ENCODE data around the gene KIAA1210. TPM values are rescaled to one million over a fixed set of nuclear protein-coding genes. Genes with fewer than 3 reads are reported as not detected.

The KIAA1210 gene
- total RNA-seq, 1 experiment from 2014 or later: not detected

GRCh38 chrX:119101168-119101567 is 26.4 kb downstream of the KIAA1210 start:
- BruUV-seq (replicated peaks): no TSS peak
- peaks cover 7% of the 10 kb centered on the region for H3K27me3 ChIP-seq (replicated peaks; ENCODE audit: insufficient read depth, low read depth, low read length, poor library complexity)
- no peaks in the 10 kb centered on the region for H3K36me3 ChIP-seq (ENCODE audit: insufficient read depth, low read length, poor library complexity, severe bottlenecking)
- no peak for TF ChIP-seq CTCF (conservative IDR thresholded peaks at IDR 0.05; ENCODE audit: low read depth, low read length)
- no peak for TF ChIP-seq EZH2 (IDR thresholded peaks at IDR 0.05; ENCODE audit: borderline replicate concordance, low read depth, low read length, poor library complexity, severe bottlenecking)
- no peak overlapping the region for H3K4me3 ChIP-seq (ENCODE audit: low read depth, low read length, poor library complexity, severe bottlenecking)
- ChIA-PET CTCF (no interaction called here), POLR2A (ENCODE audit: low non-redundant PET) (no interaction called here)
- no peak for DNase-seq (ENCODE audit: low spot score)
- no peak overlapping the region for H3K27ac ChIP-seq (ENCODE audit: low read depth, low read length, poor library complexity, severe bottlenecking)
- no peaks in the 10 kb centered on the region for H3K9me3 ChIP-seq (ENCODE audit: low read depth, low read length, poor library complexity, severe bottlenecking)
- intact Hi-C loops (cut with micrococcal nuclease; ENCODE audit: unreplicated experiment): no loop called here
- H3K4me1 ChIP-seq (ENCODE audit: insufficient read depth, low read length, poor library complexity, severe bottlenecking): no peaks in the 10 kb centered on the region

GRCh38 chrX:119095936-119096335 is 31.7 kb downstream of the KIAA1210 start:
- ChIA-PET POLR2A (ENCODE audit: low non-redundant PET) (no interaction called here), CTCF (no interaction called here)
- BruUV-seq (replicated peaks): no TSS peak
- no peak for DNase-seq (ENCODE audit: low spot score)
- Histone ChIP-seq H3K9me3 (ENCODE audit: low read depth, low read length, poor library complexity, severe bottlenecking) (no peaks in the 10 kb centered on the region), H3K4me3 (ENCODE audit: low read depth, low read length, poor library complexity, severe bottlenecking) (no peak overlapping the region), H3K27ac (ENCODE audit: low read depth, low read length, poor library complexity, severe bottlenecking) (no peak overlapping the region), H3K36me3 (ENCODE audit: insufficient read depth, low read length, poor library complexity, severe bottlenecking) (no peaks in the 10 kb centered on the region), H3K27me3 (replicated peaks; ENCODE audit: insufficient read depth, low read depth, low read length, poor library complexity) (peaks cover 3% of the 10 kb centered on the region), H3K4me1 (ENCODE audit: insufficient read depth, low read length, poor library complexity, severe bottlenecking) (no peaks in the 10 kb centered on the region)
- TF ChIP-seq EZH2 (IDR thresholded peaks at IDR 0.05; ENCODE audit: borderline replicate concordance, low read depth, low read length, poor library complexity, severe bottlenecking) (no peak), CTCF (conservative IDR thresholded peaks at IDR 0.05; ENCODE audit: low read depth, low read length) (no peak)
- intact Hi-C loops (cut with micrococcal nuclease; ENCODE audit: unreplicated experiment): no loop called here

- H3K4me1 ChIP-seq (ENCODE audit: insufficient read depth, low read length, poor library complexity, severe bottlenecking): no peaks in the 10 kb centered on the region
- H3K4me3 ChIP-seq (ENCODE audit: low read depth, low read length, poor library complexity, severe bottlenecking): no peak overlapping the region
- no peaks in the 10 kb centered on the region for H3K36me3 ChIP-seq (ENCODE audit: insufficient read depth, low read length, poor library complexity, severe bottlenecking)
- POLR2A ChIA-PET (ENCODE audit: low non-redundant PET): no interaction called here
- DNase-seq (ENCODE audit: low spot score): no peak
- H3K9me3 ChIP-seq (ENCODE audit: low read depth, low read length, poor library complexity, severe bottlenecking): no peaks in the 10 kb centered on the region
- intact Hi-C loops (cut with micrococcal nuclease; ENCODE audit: unreplicated experiment): no loop called here
- CTCF ChIA-PET: no interaction called here
- H3K27me3 ChIP-seq (replicated peaks; ENCODE audit: insufficient read depth, low read depth, low read length, poor library complexity): peaks cover 3% of the 10 kb centered on the region
- H3K27ac ChIP-seq (ENCODE audit: low read depth, low read length, poor library complexity, severe bottlenecking): no peak overlapping the region
- no peak for TF ChIP-seq EZH2 (IDR thresholded peaks at IDR 0.05; ENCODE audit: borderline replicate concordance, low read depth, low read length, poor library complexity, severe bottlenecking)
- TF ChIP-seq CTCF (conservative IDR thresholded peaks at IDR 0.05; ENCODE audit: low read depth, low read length): no peak
- BruUV-seq (replicated peaks): no TSS peak
These were observed 32.8 kb downstream of the KIAA1210 start for GRCh38 chrX:119094819-119095218.

All from A673 (cell line).